GM18502 (cell line): ENCODE data around the gene TMSB4X.
A peak's percentile ranks its signal among the peaks of the same experiment; 100 is the strongest.
"Not testable (repeated sequence)": the region's sequence is repeated elsewhere in the genome, so short reads cannot be mapped to it uniquely, and the experiment has no call there.

Source experiments
- ATAC-seq: cut with Tn5 transposase; IDR thresholded peaks from one replicate; pipeline ENCODE4 v1.9.1; 2021; ENCODE audit warnings: mild to moderate bottlenecking; ENCODE audit not compliant: unreplicated experiment, poor library complexity

Gene TMSB4X

GRCh38 chrX:13015536-13016236, 40.8 kb downstream of the TMSB4X start:
- no peak for ATAC-seq

GRCh38 chrX:13016731-13017130, 41.8 kb downstream of the TMSB4X start:
- not testable (repeated sequence) for ATAC-seq

GRCh38 chrX:13022926-13023325, 48.0 kb downstream of the TMSB4X start:
- ATAC-seq = peak; percentile 84

- ATAC-seq = no peak
Measured at GRCh38 chrX:13023567-13023966, 48.7 kb downstream of the TMSB4X start.

GRCh38 chrX:13023979-13024378, 49.1 kb downstream of the TMSB4X start:
- no peak for ATAC-seq

- no peak for ATAC-seq
Measured at GRCh38 chrX:13024986-13025385, 50.1 kb downstream of the TMSB4X start.
